ENCODE measurements around the gene SGMS1. TPM values are rescaled to one million over a fixed set of nuclear protein-coding genes. Genes with fewer than 3 reads are reported as not detected.
A peak's percentile ranks its signal among the peaks of the same experiment; 100 is the strongest.

SGMS1 gene
- total and polyA plus RNA-seq, 2 donors from 2014 or later = 13.6 to 100 TPM

DNA sequence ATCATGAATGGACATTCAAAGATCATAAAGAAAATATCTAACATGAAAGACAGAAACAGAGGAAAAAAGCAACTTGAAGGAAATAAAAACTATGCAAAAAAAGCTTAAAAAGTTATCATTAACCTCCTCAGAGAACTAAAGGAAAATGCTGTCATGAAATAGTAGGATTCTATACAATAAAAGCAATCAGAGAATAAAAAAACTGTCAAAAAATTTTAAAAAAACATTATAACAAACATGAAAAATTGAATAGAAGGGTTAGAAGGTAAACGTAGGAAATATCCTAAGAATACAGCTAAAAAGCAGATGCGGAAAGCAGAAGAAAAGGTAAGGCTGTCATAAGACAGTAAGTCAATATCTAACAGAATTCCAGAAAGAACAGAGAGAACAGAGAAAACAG is 44.8 kb downstream of the SGMS1 start:
- Histone ChIP-seq H3K9ac (ENCODE audit: low read length in 3 of 3) (no peak overlapping the region), H3K4me3 (ENCODE audit: low read length in 3 of 3) (no peak overlapping the region), H3K27me3 (ENCODE audit: control insufficient read depth, insufficient read depth, low read length) (no peaks in the 10 kb centered on the region), H3K4me1 (ENCODE audit: control insufficient read depth in 2 of 3, insufficient read depth in 2 of 3, low read depth in 1 of 3, low read length in 3 of 3) (peaks cover 0 to 35% (median 21%) of the 10 kb centered on the region in 3 donors), H3K9me3 (ENCODE audit: control insufficient read depth in 2 of 3, insufficient read depth in 1 of 3, low read length in 3 of 3) (no peaks in the 10 kb centered on the region), H3K27ac (ENCODE audit: low read depth in 2 of 2, low read length in 2 of 2) (no peak overlapping the region), H3K36me3 (ENCODE audit: control insufficient read depth in 2 of 3, insufficient read depth in 3 of 3, low read length in 3 of 3) (no peaks in the 10 kb centered on the region)
- DNase-seq (no peak), FAIRE-seq (no peak)
- intact Hi-C loops (cut with DNase I) = no loop called here
- TF ChIP-seq, protein P1, sequence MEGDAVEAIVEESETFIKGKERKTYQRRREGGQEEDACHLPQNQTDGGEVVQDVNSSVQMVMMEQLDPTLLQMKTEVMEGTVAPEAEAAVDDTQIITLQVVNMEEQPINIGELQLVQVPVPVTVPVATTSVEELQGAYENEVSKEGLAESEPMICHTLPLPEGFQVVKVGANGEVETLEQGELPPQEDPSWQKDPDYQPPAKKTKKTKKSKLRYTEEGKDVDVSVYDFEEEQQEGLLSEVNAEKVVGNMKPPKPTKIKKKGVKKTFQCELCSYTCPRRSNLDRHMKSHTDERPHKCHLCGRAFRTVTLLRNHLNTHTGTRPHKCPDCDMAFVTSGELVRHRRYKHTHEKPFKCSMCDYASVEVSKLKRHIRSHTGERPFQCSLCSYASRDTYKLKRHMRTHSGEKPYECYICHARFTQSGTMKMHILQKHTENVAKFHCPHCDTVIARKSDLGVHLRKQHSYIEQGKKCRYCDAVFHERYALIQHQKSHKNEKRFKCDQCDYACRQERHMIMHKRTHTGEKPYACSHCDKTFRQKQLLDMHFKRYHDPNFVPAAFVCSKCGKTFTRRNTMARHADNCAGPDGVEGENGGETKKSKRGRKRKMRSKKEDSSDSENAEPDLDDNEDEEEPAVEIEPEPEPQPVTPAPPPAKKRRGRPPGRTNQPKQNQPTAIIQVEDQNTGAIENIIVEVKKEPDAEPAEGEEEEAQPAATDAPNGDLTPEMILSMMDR (IDR thresholded peaks at IDR 0.05; ENCODE audit: borderline replicate concordance, extremely low read depth, insufficient read depth) = no peak

- TF ChIP-seq, protein P1 (IDR thresholded peaks at IDR 0.05; ENCODE audit: borderline replicate concordance, extremely low read depth, insufficient read depth) = no peak
- Histone ChIP-seq H3K36me3 (ENCODE audit: control insufficient read depth in 2 of 3, insufficient read depth in 3 of 3, low read length in 3 of 3) (no peaks in the 10 kb centered on the region), H3K9me3 (ENCODE audit: control insufficient read depth in 2 of 3, insufficient read depth in 1 of 3, low read length in 3 of 3) (no peaks in the 10 kb centered on the region), H3K9ac (ENCODE audit: low read length in 3 of 3) (peak overlapping the region in 1 of 3 donors; percentile 24), H3K4me1 (ENCODE audit: control insufficient read depth in 2 of 3, insufficient read depth in 2 of 3, low read depth in 1 of 3, low read length in 3 of 3) (peaks cover 0 to 34% (median 21%) of the 10 kb centered on the region in 3 donors), H3K27ac (ENCODE audit: low read depth in 2 of 2, low read length in 2 of 2) (peak overlapping the region in 1 of 2 donors; percentile 45), H3K4me3 (ENCODE audit: low read length in 3 of 3) (peak overlapping the region in 1 of 3 donors; percentile 25), H3K27me3 (ENCODE audit: control insufficient read depth, insufficient read depth, low read length) (no peaks in the 10 kb centered on the region)
- intact Hi-C loops (cut with DNase I) = no loop called here
- FAIRE-seq (no peak), DNase-seq (peak in 1 of 5 donors; percentile 25)
Observed at GRCh38 chr10:50577681-50578350, 45.9 kb downstream of the SGMS1 start.

DNA sequence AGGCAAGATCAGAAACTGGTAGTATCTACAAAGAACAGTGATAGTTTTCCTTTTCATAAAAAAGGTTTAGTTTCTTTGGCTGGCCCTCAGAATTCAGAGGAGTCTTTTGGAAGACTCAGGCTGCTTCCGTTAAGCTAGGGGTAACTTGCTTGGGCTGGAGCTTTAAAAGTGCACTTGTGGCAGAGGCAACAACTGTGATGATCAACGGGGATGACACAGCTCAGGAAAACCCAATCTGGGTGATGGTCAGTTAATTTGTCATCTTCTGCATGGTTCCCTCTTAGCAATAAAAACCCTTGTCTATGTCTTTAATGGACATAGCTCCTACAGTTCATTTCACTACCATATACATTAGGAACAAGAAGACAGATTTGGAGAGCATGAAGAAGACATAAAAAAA is 46.7 kb downstream of the SGMS1 start:
- no peak for FAIRE-seq

More for the DNA sequence above, 46.7 kb downstream of the SGMS1 start:
- H3K36me3 ChIP-seq (ENCODE audit: control insufficient read depth in 2 of 3, insufficient read depth in 3 of 3, low read length in 3 of 3) = no peaks in the 10 kb centered on the region
- H3K27ac ChIP-seq (ENCODE audit: low read depth in 2 of 2, low read length in 2 of 2) = no peak overlapping the region
- H3K27me3 ChIP-seq (ENCODE audit: control insufficient read depth, insufficient read depth, low read length) = no peaks in the 10 kb centered on the region
- TF ChIP-seq, protein P1 (IDR thresholded peaks at IDR 0.05; ENCODE audit: borderline replicate concordance, extremely low read depth, insufficient read depth) = no peak
- intact Hi-C loops (cut with DNase I) = no loop called here
- no peak overlapping the region for H3K4me3 ChIP-seq (ENCODE audit: low read length in 3 of 3)
- H3K9me3 ChIP-seq (ENCODE audit: control insufficient read depth in 2 of 3, insufficient read depth in 1 of 3, low read length in 3 of 3) = no peaks in the 10 kb centered on the region
- DNase-seq = no peak
- H3K4me1 ChIP-seq (ENCODE audit: control insufficient read depth in 2 of 3, insufficient read depth in 2 of 3, low read depth in 1 of 3, low read length in 3 of 3) = peaks cover 0 to 32% (median 23%) of the 10 kb centered on the region in 3 donors
- no peak overlapping the region for H3K9ac ChIP-seq (ENCODE audit: low read length in 3 of 3)
